Epidermal melanocyte (primary cell): Measurements from ENCODE around the gene GUCY1A1.

Experiments
- DNase-seq: peaks from one replicate; pipeline ENCODE4 v3.0.0; 2011; ENCODE audit warnings: low spot score; ENCODE audit not compliant: insufficient read length

The GUCY1A1 gene

DNA sequence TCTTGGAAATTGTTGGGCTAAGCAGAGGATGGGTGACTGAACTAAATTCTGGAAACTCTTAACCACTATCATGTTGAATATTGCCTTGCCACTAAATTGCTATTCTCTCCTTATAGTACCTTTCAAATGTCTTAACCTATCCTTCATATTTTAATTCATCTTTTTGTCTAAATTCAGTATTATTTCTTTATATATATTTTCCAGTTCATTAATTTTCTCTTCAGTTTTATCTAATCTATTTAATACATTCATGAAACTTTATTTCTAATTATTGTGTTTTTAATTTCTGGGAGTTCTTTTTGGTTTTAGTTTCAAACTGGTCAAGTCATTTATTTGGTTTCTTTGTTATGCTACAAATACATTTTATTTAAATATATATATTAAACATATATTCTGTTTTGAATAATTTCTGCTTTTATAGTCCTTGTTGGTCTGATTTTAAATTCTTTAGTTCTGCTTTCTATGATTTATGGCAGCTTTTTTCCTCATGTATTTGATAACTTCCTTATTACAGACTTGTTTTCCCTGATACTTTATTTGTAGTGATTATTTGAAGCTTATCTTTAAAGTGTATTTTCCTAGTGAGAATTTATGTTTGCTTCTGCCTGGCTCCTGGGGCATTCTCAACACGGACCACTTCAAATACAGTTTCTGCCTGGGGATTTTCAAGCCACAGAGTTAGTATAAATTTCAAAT lies 8.5 kb upstream of the GUCY1A1 start:
- DNase-seq = no peak

DNA sequence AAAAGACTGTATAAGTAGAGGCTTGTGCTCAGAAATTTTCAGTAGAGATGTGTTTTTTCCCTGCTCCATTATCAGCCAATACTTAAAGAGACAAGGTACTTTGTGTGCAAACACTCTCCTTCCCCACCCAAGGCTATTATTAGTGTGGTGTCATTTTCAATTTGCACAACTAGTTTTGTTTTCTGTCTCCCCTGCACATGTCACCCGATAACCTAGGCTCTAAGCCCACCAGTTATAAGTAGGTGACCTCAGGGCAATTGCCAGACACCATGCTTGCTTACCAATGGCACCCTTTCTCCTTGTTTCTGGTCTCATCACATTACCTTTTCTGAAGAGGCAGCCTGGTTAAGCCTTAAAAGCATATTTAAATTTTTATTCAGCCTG lies 8.0 kb upstream of the GUCY1A1 start:
- DNase-seq = no peak

GRCh38 chr4:155659176-155659575 lies 7.5 kb upstream of the GUCY1A1 start:
- no peak for DNase-seq

DNA sequence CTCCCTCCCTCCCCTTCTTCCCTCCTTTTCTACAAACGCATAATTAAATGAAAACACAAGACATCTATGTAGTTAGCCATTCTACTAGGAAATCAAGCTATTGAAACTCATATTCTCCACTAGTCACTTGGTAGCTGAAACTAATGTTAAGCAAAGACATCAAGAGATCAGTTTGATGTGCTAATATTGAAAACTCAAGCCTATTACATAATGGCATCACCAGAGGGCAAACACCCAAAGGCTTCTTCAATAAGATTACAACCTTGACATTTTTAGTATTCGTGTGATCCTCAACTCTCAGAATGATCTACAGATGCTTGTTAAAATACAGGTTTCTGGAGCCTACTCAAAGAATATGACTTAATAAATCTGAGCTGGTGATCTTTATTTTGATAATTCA lies 6.2 kb upstream of the GUCY1A1 start:
- DNase-seq = no peak

- no peak for DNase-seq
Measured at GRCh38 chr4:155665054-155665453, 1.6 kb upstream of the GUCY1A1 start.

- DNase-seq = no peak
Measured at GRCh38 chr4:155667222-155667567, 547 bp downstream of the GUCY1A1 start.

DNA sequence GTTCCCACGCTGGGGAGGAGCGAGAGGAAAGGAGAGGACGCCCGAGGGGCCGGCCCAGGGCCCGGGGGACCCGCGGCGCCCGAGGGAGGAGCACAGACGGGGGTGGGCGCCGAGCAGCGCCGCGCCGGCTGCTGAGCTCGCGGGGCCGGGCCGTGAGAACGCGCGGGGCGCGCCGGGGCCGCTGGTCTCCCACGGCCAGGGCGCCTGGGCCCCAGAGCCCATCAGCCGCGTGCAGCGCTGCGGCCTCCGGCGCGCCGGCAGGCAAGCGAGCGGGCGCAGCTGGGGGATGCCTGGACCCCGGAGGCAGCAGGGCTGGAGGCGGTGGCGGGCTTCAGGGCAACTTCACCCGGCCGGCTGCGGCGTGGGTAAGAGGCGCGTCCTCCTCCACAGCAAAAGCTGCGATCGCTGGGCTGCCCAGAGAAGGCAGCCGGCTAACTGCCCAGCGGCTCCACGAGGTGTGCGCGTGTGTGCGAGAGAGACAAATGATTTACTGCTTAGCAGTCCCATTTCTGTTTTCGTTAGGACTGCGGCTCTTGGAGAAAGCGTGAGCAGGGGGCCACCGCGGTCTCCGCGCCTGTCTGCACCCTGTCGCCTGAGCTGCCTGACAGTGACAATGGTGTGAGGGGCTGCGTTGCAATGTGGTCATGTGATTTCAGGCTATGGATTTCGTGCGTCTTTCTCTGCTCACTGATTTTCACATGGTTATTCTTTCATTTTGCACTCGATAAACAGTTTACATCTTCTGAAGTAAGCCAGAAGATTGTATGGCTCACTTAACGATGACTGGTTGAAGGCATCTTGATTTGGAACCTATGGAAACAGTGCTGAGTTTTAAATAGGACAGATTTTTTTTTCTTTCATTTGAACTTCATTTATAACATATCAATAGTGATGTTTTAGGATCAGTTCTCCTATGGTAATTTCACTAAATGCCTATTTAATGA lies 1.2 kb downstream of the GUCY1A1 start:
- no peak for DNase-seq

DNA sequence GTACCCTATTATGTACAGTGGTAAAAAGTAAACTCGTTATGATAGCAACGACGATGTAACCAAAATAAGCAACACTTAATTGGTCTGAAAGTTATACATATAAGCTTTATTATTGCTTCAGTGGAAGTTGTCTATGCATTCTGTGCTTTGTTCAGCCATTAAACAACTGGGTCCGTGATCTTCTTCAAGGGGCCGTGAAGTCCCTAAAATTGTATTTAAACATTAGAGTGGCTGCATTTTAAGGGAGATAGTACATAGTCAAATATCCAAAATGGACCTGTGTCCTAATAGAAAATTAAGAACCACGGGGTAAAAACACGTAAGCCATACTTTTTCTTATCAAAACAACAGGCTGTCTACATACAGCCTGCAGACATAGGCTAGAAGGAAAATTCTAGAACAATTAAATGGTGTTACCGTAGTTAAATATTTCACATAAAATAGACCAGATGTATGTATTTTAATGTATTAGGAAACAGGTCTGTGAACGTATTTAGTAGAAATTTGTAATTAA lies 2.1 kb downstream of the GUCY1A1 start:
- DNase-seq = no peak

GRCh38 chr4:155672342-155672741 lies 5.7 kb downstream of the GUCY1A1 start:
- no peak for DNase-seq

DNA sequence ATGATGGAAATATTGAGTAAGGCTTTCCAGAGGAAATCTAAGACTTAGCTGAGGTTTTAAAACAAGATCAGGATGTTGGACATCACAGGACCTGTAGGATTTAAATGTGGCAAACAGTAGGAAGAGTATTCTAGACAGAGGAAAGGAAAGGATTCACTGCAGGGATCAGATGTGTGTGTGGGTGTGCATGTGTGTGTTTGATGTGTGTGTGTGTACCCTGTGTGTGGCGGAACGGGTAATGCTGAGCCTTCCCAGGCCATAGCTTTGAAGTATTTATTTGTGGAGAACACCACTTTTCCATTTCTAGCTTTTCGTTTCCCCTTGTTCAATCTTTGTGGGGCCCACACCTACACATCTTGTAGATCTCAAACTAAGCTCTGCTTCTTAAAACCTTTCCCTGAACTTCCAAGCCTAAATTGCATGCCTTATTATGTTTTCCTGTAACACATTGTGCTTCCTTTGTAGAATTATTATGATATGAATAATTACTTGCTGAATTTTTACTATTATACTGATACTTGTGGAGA lies 6.9 kb downstream of the GUCY1A1 start:
- no peak for DNase-seq

DNA sequence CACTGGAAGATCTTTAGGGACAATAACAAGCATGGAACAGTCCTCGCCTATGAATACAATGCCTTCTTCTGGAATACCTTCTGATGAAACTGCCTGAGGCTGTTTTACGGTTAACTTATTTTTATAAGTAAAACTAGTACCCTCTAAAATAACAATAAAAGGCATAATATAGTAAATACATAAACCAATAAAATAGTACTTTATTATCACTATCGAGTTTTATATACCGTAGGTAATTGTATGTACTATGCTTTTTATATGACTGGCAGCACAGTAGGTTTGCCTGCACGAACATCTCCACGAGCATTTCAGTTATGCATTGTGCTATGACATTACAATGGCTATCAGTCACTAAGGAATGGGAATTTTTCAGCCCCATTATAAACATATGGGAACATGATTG lies 8.0 kb downstream of the GUCY1A1 start:
- DNase-seq = no peak

DNA sequence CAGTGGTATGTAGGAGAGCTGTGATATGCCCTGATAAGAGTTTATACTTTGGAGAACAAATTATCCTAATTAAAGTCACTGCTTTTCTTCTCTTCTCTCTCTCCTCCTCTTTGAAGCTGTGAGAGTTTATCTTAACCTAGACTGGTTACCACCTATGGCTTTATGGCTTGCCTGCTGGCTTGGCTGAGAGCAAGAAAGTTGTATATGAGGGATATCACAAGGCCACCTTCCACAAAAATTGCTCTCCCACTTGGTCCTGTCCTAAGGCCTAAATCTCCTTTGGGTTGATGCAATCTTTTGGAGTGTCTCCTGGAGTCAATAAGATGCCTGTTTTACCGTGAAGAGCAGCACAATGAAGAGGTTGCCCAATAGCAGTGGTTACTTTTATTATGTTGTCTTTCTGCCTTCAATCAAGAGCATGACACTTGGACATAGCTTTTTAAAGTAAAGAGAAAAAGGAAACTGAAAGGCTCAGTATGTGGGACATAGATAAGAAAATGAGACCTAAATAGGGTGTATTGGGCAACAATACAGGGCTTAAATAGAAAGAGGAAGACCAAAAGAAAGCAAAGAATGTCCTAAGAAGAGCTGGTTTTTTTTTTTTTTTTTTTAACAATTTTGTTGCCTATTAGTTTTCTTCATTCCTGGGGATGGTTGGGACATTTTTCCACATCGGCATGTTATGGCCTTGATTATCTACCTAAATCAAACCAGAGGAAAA lies 9.2 kb downstream of the GUCY1A1 start:
- DNase-seq = no peak

GRCh38 chr4:155676430-155676825 lies 9.8 kb downstream of the GUCY1A1 start:
- no peak for DNase-seq

DNA sequence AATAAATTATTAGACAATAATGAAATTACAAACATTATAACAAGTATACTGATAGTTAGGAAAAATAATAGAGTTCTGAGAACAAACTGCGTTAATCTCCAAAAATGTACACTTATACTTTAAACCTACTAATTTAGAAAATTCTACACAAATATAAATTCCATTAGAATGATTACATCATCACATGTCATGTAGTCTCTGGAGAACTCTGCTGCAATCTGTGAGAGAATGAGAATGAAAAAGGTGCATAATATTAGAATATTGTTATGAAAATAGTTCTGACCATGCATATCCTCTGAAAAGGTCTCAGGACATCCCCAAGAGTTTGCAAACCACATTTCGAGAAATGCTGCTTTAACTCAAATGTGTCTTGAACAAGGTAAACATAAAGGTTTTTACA lies 11.4 kb downstream of the GUCY1A1 start:
- DNase-seq = no peak

- no peak for DNase-seq
Measured at GRCh38 chr4:155679343-155679742, 12.7 kb downstream of the GUCY1A1 start.

- no peak for DNase-seq
Measured at GRCh38 chr4:155681886-155682285, 15.2 kb downstream of the GUCY1A1 start.

- DNase-seq = no peak
Measured at GRCh38 chr4:155684423-155684822, 17.8 kb downstream of the GUCY1A1 start.

- DNase-seq = no peak
Measured at GRCh38 chr4:155684892-155685541, 18.4 kb downstream of the GUCY1A1 start.

GRCh38 chr4:155687380-155687982 lies 20.8 kb downstream of the GUCY1A1 start:
- no peak for DNase-seq

GRCh38 chr4:155688211-155688610 lies 21.6 kb downstream of the GUCY1A1 start:
- no peak for DNase-seq

- no peak for DNase-seq
Measured at GRCh38 chr4:155688860-155689259, 22.2 kb downstream of the GUCY1A1 start.
